ENCODE measurements around the gene RAB44. TPM values are rescaled to one million over a fixed set of nuclear protein-coding genes. Genes with fewer than 3 reads are reported as not detected.

RAB44 gene
- total RNA-seq, 1 donor from 2014 or later: 0.96 TPM

DNA sequence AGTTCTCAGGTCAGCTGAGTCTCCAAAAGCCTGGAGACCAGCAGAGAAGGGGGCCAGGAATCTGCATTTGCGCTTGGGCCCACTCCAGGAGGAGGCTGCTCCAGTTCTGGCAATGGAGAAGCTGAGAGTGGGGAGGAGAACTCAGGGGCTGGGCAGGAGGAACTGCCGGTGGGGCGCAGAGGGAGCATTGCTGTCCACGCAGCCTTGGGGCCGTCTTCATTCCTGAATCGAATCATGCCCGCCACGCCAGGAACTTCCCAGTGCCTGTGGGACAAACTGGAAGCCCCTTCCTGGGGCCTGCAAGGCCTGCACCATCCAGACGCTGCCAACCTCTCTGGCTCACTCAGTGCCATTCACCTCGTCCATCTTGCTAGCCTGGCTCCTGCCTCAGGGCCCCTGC lies 16.9 kb downstream of the RAB44 start:
- Histone ChIP-seq H3K4me3 (no peak overlapping the region), H3K9me3 (no peaks in the 10 kb centered on the region), H3K36me3 (no peaks in the 10 kb centered on the region), H3K27me3 (no peaks in the 10 kb centered on the region), H3K27ac (no peak overlapping the region), H3K4me1 (no peaks in the 10 kb centered on the region)
- DNase-seq (no peak), ATAC-seq (no peak)
- intact Hi-C loops (cut with DNase I): no loop called here
- TF ChIP-seq, protein P1, sequence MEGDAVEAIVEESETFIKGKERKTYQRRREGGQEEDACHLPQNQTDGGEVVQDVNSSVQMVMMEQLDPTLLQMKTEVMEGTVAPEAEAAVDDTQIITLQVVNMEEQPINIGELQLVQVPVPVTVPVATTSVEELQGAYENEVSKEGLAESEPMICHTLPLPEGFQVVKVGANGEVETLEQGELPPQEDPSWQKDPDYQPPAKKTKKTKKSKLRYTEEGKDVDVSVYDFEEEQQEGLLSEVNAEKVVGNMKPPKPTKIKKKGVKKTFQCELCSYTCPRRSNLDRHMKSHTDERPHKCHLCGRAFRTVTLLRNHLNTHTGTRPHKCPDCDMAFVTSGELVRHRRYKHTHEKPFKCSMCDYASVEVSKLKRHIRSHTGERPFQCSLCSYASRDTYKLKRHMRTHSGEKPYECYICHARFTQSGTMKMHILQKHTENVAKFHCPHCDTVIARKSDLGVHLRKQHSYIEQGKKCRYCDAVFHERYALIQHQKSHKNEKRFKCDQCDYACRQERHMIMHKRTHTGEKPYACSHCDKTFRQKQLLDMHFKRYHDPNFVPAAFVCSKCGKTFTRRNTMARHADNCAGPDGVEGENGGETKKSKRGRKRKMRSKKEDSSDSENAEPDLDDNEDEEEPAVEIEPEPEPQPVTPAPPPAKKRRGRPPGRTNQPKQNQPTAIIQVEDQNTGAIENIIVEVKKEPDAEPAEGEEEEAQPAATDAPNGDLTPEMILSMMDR (IDR thresholded peaks at IDR 0.05): no peak

DNA sequence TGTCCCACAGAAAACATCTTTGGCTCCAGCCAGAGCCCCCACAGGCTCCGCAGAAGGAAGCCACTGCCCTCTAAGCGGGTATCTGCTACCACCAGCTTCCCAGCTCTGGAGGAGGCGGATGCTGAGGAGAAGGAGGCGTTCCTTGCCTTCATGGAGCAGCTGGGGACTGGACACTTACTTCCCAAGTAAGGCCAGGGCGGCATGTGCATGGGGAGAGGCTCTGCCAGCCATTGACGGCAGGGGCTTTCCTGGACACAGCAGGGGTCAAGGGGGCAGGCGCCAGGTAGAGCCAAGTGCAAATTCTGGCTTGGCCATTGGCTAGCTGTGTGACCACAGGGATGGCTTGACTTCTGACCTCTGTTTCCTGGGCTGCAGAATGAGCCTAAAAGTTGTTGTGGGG lies 17.8 kb downstream of the RAB44 start:
- Histone ChIP-seq H3K9me3 (no peaks in the 10 kb centered on the region), H3K4me3 (no peak overlapping the region), H3K27ac (no peak overlapping the region), H3K27me3 (no peaks in the 10 kb centered on the region), H3K4me1 (no peaks in the 10 kb centered on the region), H3K36me3 (no peaks in the 10 kb centered on the region)
- intact Hi-C loops (cut with DNase I): no loop called here
- peak; percentile 42 for DNase-seq
- ATAC-seq: no peak
- TF ChIP-seq, protein P1 (IDR thresholded peaks at IDR 0.05): no peak

DNA sequence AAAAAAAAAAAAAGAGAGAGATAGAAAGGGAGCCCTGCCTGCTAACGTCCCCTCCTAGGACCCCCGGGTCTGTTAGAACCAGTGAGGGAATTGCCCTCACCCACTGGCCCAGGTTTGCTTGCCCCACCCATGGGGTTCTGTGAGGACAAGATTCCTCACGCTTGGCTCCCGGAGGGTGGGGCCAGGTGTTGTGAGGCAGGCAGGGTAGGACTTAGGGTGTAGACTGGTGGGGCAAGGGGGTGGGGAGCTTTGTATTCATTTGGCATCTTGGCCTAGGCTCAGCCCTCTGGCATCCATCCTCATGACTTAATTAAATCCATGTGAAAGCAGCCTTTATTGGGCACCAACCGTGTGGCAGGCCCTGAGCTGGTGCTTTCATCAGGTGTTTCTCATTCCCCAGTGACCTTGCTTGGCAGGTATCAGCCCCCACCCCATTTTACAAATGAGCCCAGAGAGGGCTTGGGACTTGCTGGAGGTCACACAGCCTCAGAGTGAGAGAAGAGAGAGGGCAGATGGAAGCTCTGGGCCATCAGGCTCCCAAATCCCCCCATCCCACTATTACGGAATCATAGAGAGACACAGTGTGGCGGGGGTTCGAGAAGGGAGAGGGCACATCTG lies 19.0 kb downstream of the RAB44 start:
- no peak overlapping the region for H3K27ac ChIP-seq
- H3K9me3 ChIP-seq: no peaks in the 10 kb centered on the region
- H3K4me3 ChIP-seq: no peak overlapping the region
- H3K36me3 ChIP-seq: no peaks in the 10 kb centered on the region
- TF ChIP-seq, protein P1 (IDR thresholded peaks at IDR 0.05): no peak
- no peaks in the 10 kb centered on the region for H3K27me3 ChIP-seq
- intact Hi-C loops (cut with DNase I): no loop called here
- ATAC-seq (no peak), DNase-seq (peak; percentile 48)
- no peaks in the 10 kb centered on the region for H3K4me1 ChIP-seq

DNA sequence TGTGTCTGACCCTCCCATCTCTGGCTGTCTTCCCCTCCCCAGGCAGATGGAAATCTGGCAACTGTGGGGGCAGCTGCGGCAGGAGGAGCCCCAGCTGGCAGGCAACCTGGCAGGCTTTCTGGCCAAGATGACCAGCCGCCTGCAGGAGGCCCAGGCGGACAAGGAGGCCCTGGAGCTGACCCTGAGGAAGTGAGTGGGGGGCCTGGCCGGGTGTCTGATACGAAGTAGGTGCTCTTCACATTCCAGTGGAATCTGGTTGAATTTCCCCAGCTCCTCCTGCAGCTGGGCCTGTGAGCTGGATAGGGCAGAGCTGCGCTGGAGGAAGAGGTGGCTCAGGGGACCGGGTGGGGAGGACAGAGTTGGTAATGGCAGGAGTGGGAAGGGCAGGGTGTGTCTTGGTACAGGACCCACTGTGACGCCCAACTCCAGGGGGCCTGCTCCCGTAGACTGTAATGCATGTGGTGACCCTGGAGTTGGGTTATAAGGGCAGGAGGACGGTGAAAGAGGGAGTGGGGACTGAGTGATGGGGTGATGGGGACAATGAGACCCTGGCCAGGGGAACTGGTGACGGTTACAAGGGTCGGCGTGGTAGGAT lies 19.7 kb downstream of the RAB44 start:
- Histone ChIP-seq H3K4me3 (no peak overlapping the region), H3K9me3 (no peaks in the 10 kb centered on the region), H3K4me1 (no peaks in the 10 kb centered on the region), H3K36me3 (no peaks in the 10 kb centered on the region), H3K27me3 (no peaks in the 10 kb centered on the region), H3K27ac (no peak overlapping the region)
- TF ChIP-seq, protein P1 (IDR thresholded peaks at IDR 0.05): no peak
- intact Hi-C loops (cut with DNase I): no loop called here
- DNase-seq: peak; percentile 48
- ATAC-seq: no peak

DNA sequence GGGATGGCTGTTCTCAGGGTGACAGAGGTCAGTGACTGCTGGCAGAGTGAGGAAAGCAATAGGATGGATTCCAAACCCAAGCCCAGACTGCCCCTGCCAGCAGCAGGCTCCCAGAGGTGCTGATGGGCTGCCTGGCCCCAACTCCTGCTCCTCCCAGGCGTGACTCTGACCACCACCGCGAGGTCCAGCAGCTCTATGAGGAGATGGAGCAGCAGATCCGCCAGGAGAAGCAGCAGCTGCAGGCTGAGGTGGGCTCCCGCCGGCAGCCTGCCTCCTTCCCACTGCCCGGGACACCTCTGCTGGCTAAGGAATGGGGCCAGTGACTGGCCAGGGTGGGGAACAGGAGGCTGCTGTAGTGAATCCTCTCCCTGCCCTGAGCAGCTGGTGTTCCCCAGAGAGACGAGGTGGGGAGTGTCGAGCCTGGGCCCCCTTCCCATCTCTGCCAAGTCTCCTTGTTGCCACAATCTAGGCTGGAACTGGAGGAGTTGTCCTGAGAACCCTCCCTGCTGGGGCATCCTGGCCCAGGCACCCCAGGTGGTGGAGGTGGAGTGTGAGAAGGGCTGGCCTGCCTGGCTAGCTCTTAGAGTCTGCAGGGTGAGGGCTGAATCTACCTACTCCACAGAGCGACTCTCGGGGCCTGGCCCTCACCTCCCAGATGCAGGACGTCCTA lies 20.4 kb downstream of the RAB44 start:
- intact Hi-C loops (cut with DNase I): no loop called here
- no peak overlapping the region for H3K27ac ChIP-seq
- no peaks in the 10 kb centered on the region for H3K9me3 ChIP-seq
- H3K27me3 ChIP-seq: no peaks in the 10 kb centered on the region
- H3K36me3 ChIP-seq: no peaks in the 10 kb centered on the region
- no peak overlapping the region for H3K4me3 ChIP-seq
- TF ChIP-seq, protein P1 (IDR thresholded peaks at IDR 0.05): no peak
- DNase-seq (peak; percentile 49), ATAC-seq (no peak)
- H3K4me1 ChIP-seq: no peaks in the 10 kb centered on the region

Data from upper lobe of right lung (tissue), 1 donor.